ENCODE data around the gene GAL3ST2.

Gene GAL3ST2

GRCh38 chr2:241772063-241772499, 4.5 kb upstream of the GAL3ST2 start:
- no peak overlapping the region for H4K91ac ChIP-seq (ENCODE audit: low read length)
- H2AK5ac ChIP-seq (ENCODE audit: low read length, severe bottlenecking), result peak overlapping the region; percentile 28
- peaks cover 48% of the 10 kb centered on the region for H3K4me1 ChIP-seq (ENCODE audit: control insufficient read depth, insufficient read depth, low read depth, low read length)
- no peaks in the 10 kb centered on the region for H3K79me1 ChIP-seq (replicated peaks; ENCODE audit: low read length, poor library complexity, severe bottlenecking)
- H3K18ac ChIP-seq (ENCODE audit: low read depth in 1 of 2, low read length in 2 of 2), result no peak overlapping the region
- no peak overlapping the region for H3K4me3 ChIP-seq (ENCODE audit: insufficient read depth in 1 of 2, low read depth in 1 of 2, low read length in 2 of 2)
- no peaks in the 10 kb centered on the region for H3K9me3 ChIP-seq (ENCODE audit: control insufficient read depth, low read length)
- no peak overlapping the region for H3K27ac ChIP-seq (ENCODE audit: low read length, poor library complexity, severe bottlenecking)
- H2BK5ac ChIP-seq (ENCODE audit: low read depth, low read length, poor library complexity, severe bottlenecking), result no peak overlapping the region
- no peak for DNase-seq
- H3K36me3 ChIP-seq (ENCODE audit: control insufficient read depth in 1 of 2, insufficient read depth in 2 of 2, low read depth in 1 of 2, low read length in 2 of 2), result peaks cover 0 to 28% of the 10 kb centered on the region in 2 experiments
- H3K14ac ChIP-seq (ENCODE audit: low read length in 2 of 2), result no peak overlapping the region
- no peak overlapping the region for H3K4ac ChIP-seq (ENCODE audit: low read depth in 1 of 2, low read length in 2 of 2)
- no peak overlapping the region for H3K4me2 ChIP-seq (ENCODE audit: low read length, poor library complexity, severe bottlenecking)
- H3K23ac ChIP-seq (ENCODE audit: low read length in 2 of 2), result no peak overlapping the region
- no peak overlapping the region for H4K8ac ChIP-seq (ENCODE audit: low read length)
- H2BK15ac ChIP-seq (ENCODE audit: low read depth, poor library complexity, severe bottlenecking), result no peak overlapping the region
- 84% methylated on average over 4 of the region's 9 CpGs for WGBS
- no peak overlapping the region for H3K9ac ChIP-seq (ENCODE audit: low read length)
- H2AFZ ChIP-seq (ENCODE audit: low read depth, low read length), result no peak overlapping the region
- no peak overlapping the region for H2BK12ac ChIP-seq (ENCODE audit: low read length in 2 of 2)
- H3K27me3 ChIP-seq (ENCODE audit: control insufficient read depth in 1 of 2, insufficient read depth in 1 of 2, low read length in 2 of 2), result peaks cover 0 to 46% of the 10 kb centered on the region in 2 experiments
- H2BK120ac ChIP-seq (ENCODE audit: low read depth, low read length), result no peak overlapping the region

- H3K9ac ChIP-seq (ENCODE audit: low read length), result no peak overlapping the region
- 88% methylated on average over 29 of the region's 29 CpGs for WGBS
Measured at GRCh38 chr2:241773511-241774418, 2.9 kb upstream of the GAL3ST2 start.

DNA sequence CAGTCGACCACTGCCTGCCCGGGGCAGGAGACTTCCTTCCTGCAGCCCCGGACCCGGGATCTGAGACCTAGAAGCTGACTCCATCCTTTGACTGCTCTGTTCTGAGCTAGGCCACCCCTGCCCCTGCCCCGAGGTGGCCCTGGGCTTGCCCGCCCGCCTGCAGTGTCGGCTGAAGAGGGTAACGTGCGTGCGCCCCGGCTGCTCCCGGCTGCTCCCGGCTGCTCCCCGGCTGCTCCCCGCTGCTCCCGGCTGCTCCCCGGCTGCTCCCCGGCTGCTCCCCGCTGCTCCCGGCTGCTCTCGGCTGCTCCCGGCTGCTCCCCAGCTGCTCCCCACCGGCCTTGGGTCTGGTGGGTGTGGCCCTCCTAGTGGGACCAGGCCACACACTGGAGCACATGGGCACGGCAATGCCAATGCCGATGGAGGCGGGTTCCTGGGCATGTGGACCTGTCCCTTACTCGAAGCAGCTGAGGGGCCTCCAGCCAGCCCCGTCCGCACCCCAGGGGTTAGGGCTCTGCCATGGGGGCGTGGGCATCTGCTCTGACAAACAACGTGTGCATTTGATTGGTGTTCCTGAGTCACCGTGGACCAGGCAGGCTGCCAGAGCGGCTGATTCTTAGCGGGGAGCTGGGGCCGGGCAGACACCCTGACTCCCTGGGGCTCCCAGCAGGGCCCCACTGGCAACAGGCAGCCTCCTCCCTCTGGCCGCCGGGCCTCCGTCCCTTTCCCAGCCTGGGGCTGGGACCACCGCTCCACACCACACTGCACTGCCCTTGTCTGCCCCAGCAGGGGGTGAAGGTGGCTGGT, 2.0 kb upstream of the GAL3ST2 start:
- H4K91ac ChIP-seq (ENCODE audit: low read length), result no peak overlapping the region
- H3K9me3 ChIP-seq (ENCODE audit: control insufficient read depth, low read length), result no peaks in the 10 kb centered on the region
- H3K4me1 ChIP-seq (ENCODE audit: control insufficient read depth, insufficient read depth, low read depth, low read length), result peaks cover 54% of the 10 kb centered on the region
- no peak overlapping the region for H3K23ac ChIP-seq (ENCODE audit: low read length in 2 of 2)
- no peak overlapping the region for H2BK15ac ChIP-seq (ENCODE audit: low read depth, poor library complexity, severe bottlenecking)
- H3K27ac ChIP-seq (ENCODE audit: low read length, poor library complexity, severe bottlenecking), result no peak overlapping the region
- H3K4me2 ChIP-seq (ENCODE audit: low read length, poor library complexity, severe bottlenecking), result peak overlapping the region; percentile 45
- H3K36me3 ChIP-seq (ENCODE audit: control insufficient read depth in 1 of 2, insufficient read depth in 2 of 2, low read depth in 1 of 2, low read length in 2 of 2), result peaks cover 0 to 9% of the 10 kb centered on the region in 2 experiments
- H3K27me3 ChIP-seq (ENCODE audit: control insufficient read depth in 1 of 2, insufficient read depth in 1 of 2, low read length in 2 of 2), result peaks cover 0 to 57% of the 10 kb centered on the region in 2 experiments
- peak overlapping the region in 1 of 2 experiments; percentile 44 for H3K4me3 ChIP-seq (ENCODE audit: insufficient read depth in 1 of 2, low read depth in 1 of 2, low read length in 2 of 2)
- no peak overlapping the region for H3K14ac ChIP-seq (ENCODE audit: low read length in 2 of 2)
- no peak overlapping the region for H2BK120ac ChIP-seq (ENCODE audit: low read depth, low read length)
- H3K18ac ChIP-seq (ENCODE audit: low read depth in 1 of 2, low read length in 2 of 2), result no peak overlapping the region
- WGBS, result 85% methylated on average over 37 of the region's 40 CpGs
- no peak overlapping the region for H4K8ac ChIP-seq (ENCODE audit: low read length)
- H2AK5ac ChIP-seq (ENCODE audit: low read length, severe bottlenecking), result no peak overlapping the region
- no peak overlapping the region for H2BK5ac ChIP-seq (ENCODE audit: low read depth, low read length, poor library complexity, severe bottlenecking)
- no peak overlapping the region for H2BK12ac ChIP-seq (ENCODE audit: low read length in 2 of 2)
- no peak overlapping the region for H3K9ac ChIP-seq (ENCODE audit: low read length)
- no peak overlapping the region for H3K4ac ChIP-seq (ENCODE audit: low read depth in 1 of 2, low read length in 2 of 2)
- DNase-seq, result peak; percentile 20
- no peak overlapping the region for H2AFZ ChIP-seq (ENCODE audit: low read depth, low read length)
- H3K79me1 ChIP-seq (replicated peaks; ENCODE audit: low read length, poor library complexity, severe bottlenecking), result no peaks in the 10 kb centered on the region

More at GRCh38 chr2:241773511-241774418, 2.9 kb upstream of the GAL3ST2 start:
- no peaks in the 10 kb centered on the region for H3K79me1 ChIP-seq (replicated peaks; ENCODE audit: low read length, poor library complexity, severe bottlenecking)
- H3K27ac ChIP-seq (ENCODE audit: low read length, poor library complexity, severe bottlenecking), result no peak overlapping the region
- H3K27me3 ChIP-seq (ENCODE audit: control insufficient read depth in 1 of 2, insufficient read depth in 1 of 2, low read length in 2 of 2), result peaks cover 0 to 57% of the 10 kb centered on the region in 2 experiments
- no peak overlapping the region for H2BK5ac ChIP-seq (ENCODE audit: low read depth, low read length, poor library complexity, severe bottlenecking)
- no peak overlapping the region for H3K4me3 ChIP-seq (ENCODE audit: insufficient read depth in 1 of 2, low read depth in 1 of 2, low read length in 2 of 2)
- no peaks in the 10 kb centered on the region for H3K9me3 ChIP-seq (ENCODE audit: control insufficient read depth, low read length)
- H3K4me2 ChIP-seq (ENCODE audit: low read length, poor library complexity, severe bottlenecking), result no peak overlapping the region
- H4K8ac ChIP-seq (ENCODE audit: low read length), result no peak overlapping the region
- peaks cover 54% of the 10 kb centered on the region for H3K4me1 ChIP-seq (ENCODE audit: control insufficient read depth, insufficient read depth, low read depth, low read length)
- peak overlapping the region; percentile 27 for H2AK5ac ChIP-seq (ENCODE audit: low read length, severe bottlenecking)
- H3K4ac ChIP-seq (ENCODE audit: low read depth in 1 of 2, low read length in 2 of 2), result no peak overlapping the region
- H2BK12ac ChIP-seq (ENCODE audit: low read length in 2 of 2), result no peak overlapping the region
- H3K18ac ChIP-seq (ENCODE audit: low read depth in 1 of 2, low read length in 2 of 2), result no peak overlapping the region
- H4K91ac ChIP-seq (ENCODE audit: low read length), result no peak overlapping the region
- no peak for DNase-seq
- H3K36me3 ChIP-seq (ENCODE audit: control insufficient read depth in 1 of 2, insufficient read depth in 2 of 2, low read depth in 1 of 2, low read length in 2 of 2), result peaks cover 0 to 13% of the 10 kb centered on the region in 2 experiments
- H3K23ac ChIP-seq (ENCODE audit: low read length in 2 of 2), result no peak overlapping the region
- H2AFZ ChIP-seq (ENCODE audit: low read depth, low read length), result no peak overlapping the region
- H2BK120ac ChIP-seq (ENCODE audit: low read depth, low read length), result no peak overlapping the region
- peak overlapping the region in 1 of 2 experiments; percentile 42 for H3K14ac ChIP-seq (ENCODE audit: low read length in 2 of 2)
- H2BK15ac ChIP-seq (ENCODE audit: low read depth, poor library complexity, severe bottlenecking), result no peak overlapping the region
